ENCODE results near the gene CORO7. TPM values are rescaled to one million over a fixed set of nuclear protein-coding genes. Genes with fewer than 3 reads are reported as not detected.

The CORO7 gene
- total and polyA plus RNA-seq, 7 experiments from 2014 or later: 29.6 to 572 (median 141) TPM

DNA sequence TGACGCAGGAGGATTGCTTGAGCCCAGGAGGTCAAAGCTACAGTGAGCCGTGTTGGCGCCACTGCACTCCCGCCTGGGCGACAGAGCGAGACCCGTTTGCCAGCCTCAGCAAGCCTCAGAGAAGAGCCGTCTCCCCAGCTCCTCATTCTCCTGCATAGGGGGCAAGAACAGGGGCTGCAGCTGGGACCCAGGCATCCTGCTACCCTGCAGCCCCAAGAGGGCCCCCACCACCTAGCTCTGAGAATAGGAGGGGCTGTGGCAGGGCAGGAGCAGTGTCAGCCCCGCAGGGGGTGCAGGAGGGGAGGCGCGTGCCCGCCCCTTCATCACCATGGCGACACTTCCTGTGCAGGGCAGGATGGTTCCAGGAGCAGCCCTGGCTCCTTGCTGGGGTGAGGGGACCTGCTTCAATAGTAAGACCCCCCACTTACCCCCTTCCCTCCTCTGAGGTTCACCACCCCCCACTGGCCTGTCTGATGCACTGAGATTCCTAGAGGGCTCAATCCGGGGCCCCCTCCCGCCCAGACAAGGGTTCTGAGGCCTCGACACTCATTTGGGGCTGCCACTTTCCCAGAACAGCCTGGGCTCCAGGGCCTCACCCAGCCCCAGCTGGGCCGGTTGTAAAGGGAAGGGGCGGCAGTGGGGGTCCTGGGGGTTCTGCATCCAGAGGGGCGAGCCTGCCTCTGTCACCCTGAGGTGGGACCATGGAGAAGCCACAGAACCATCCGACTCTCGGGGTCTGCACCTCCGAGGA lies 24.6 kb downstream of the CORO7 start:
- intact Hi-C loops (cut with micrococcal nuclease): no loop called here

DNA sequence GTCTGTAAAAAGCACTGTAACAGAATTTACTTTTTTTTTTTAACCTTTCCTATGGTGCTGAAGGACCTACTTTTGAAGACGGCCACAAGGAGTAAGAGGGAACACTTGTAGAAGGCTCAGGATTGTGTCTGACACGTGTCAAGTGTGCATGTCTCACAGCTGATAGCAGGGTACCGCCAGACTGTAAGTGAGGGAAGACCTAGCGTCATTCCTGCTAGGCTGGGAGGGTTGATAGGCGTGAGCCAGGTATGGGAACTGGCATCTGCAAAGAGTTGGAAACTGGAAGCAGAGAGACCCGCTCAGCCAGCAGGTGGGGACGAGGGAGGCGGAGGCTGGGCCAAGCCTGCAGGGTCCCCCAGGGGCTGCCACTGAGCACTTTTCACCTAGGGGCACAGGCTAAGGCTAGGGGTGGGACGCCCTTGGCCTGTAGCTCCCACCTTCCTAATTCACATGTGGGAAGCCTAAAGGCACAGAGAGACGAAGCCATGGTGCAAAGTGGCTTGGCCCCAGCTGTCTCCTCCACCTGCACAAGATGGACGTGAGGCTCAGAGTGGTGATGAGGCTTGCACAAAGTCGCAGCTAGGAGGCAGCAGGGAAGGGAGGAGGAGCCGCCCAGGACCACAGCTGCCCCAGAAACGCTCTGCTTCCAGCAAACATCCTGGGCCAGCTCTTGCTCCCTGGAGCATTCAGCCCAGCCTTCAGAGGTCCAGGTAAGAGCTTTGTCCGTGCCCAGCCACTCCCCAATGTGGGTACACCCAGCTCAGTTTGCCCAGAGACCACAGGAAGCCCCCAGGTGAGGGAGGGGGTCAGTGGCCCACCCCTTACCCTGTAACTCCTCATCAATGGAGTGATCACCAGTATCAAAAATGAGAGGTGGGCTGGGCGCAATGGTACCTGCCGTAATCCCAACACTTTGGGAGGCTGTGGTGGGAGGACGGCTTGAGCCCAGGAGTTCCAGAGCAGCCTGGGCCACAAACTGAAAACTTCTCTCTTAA lies 25.8 kb downstream of the CORO7 start:
- H3K27ac Mint-ChIP-seq: peak overlapping the region in 3 of 9 donors; percentile 14 to 69 (median 68)
- H3K27ac ChIP-seq (ENCODE audit: low read depth, low read length): no peak overlapping the region
- peaks cover 16 to 98% (median 26%) of the 10 kb centered on the region in 3 experiments for H3K36me3 ChIP-seq (ENCODE audit: control insufficient read depth in 2 of 3, insufficient read depth in 3 of 3, low read length in 3 of 3)
- H3K4me3 Mint-ChIP-seq: peak overlapping the region in 1 of 10 donors; percentile 36
- no peaks in the 10 kb centered on the region for H3K27me3 ChIP-seq (ENCODE audit: control insufficient read depth in 2 of 2, insufficient read depth in 2 of 2, low read length in 2 of 2)
- ChIA-PET CTCF (interaction anchor here (0.5 to 1.6 kb wide), 2 partner anchors 12 to 117 kb away, joined by 5 to 7 read pairs; no protein-coding TSS in a partner anchor), POLR2A (no interaction called here)
- peaks cover 3 to 9% (median 4%) of the 10 kb centered on the region in 5 donors for H3K36me3 Mint-ChIP-seq
- intact Hi-C loops (cut with micrococcal nuclease): no loop called here
- no peaks in the 10 kb centered on the region for H3K27me3 Mint-ChIP-seq
- H3K4me1 ChIP-seq (ENCODE audit: control insufficient read depth in 2 of 2, insufficient read depth in 2 of 2, low read length in 2 of 2): no peaks in the 10 kb centered on the region
- H3K4me3 ChIP-seq (ENCODE audit: low read length): no peak overlapping the region
- H3K9me3 ChIP-seq (ENCODE audit: control insufficient read depth in 2 of 3, low read length in 3 of 3): no peaks in the 10 kb centered on the region
- H3K9me3 Mint-ChIP-seq: no peaks in the 10 kb centered on the region
- DNase-seq (peak in 1 of 9 donors; percentile 15), ATAC-seq (no peak)
- peaks cover 0 to 12% (median 2%) of the 10 kb centered on the region in 7 donors for H3K4me1 Mint-ChIP-seq

More for the DNA sequence above, 24.6 kb downstream of the CORO7 start:
- peak in 1 of 9 donors; percentile 28 for DNase-seq
- no peaks in the 10 kb centered on the region for H3K9me3 Mint-ChIP-seq
- Histone ChIP-seq H3K4me3 (ENCODE audit: low read length) (no peak overlapping the region), H3K36me3 (ENCODE audit: control insufficient read depth in 2 of 3, insufficient read depth in 3 of 3, low read length in 3 of 3) (peaks cover 13 to 95% (median 25%) of the 10 kb centered on the region in 3 experiments), H3K4me1 (ENCODE audit: control insufficient read depth in 2 of 2, insufficient read depth in 2 of 2, low read length in 2 of 2) (no peaks in the 10 kb centered on the region), H3K27ac (ENCODE audit: low read depth, low read length) (no peak overlapping the region), H3K27me3 (ENCODE audit: control insufficient read depth in 2 of 2, insufficient read depth in 2 of 2, low read length in 2 of 2) (no peaks in the 10 kb centered on the region), H3K9me3 (ENCODE audit: control insufficient read depth in 2 of 3, low read length in 3 of 3) (no peaks in the 10 kb centered on the region)
- H3K4me3 Mint-ChIP-seq: peak overlapping the region in 1 of 10 donors; percentile 26
- peaks cover 4 to 15% (median 5%) of the 10 kb centered on the region in 5 donors for H3K36me3 Mint-ChIP-seq
- CTCF ChIA-PET: interaction anchor here (0.6 kb wide), 1 partner anchor 147 kb away, joined by 3 read pairs; the partner anchor contains the start of gene CDIP1
- POLR2A ChIA-PET: no interaction called here
- peaks cover 0 to 15% (median 4%) of the 10 kb centered on the region in 7 donors for H3K4me1 Mint-ChIP-seq
- ATAC-seq: peak; percentile 7
- H3K27ac Mint-ChIP-seq: peak overlapping the region in 2 of 9 donors; percentile 14 to 15
- no peaks in the 10 kb centered on the region for H3K27me3 Mint-ChIP-seq

GRCh38 chr16:4389051-4389955 lies 27.1 kb downstream of the CORO7 start:
- H3K27ac ChIP-seq (ENCODE audit: low read depth, low read length): no peak overlapping the region
- peaks cover 6 to 98% (median 14%) of the 10 kb centered on the region in 3 experiments for H3K36me3 ChIP-seq (ENCODE audit: control insufficient read depth in 2 of 3, insufficient read depth in 3 of 3, low read length in 3 of 3)
- intact Hi-C loops (cut with micrococcal nuclease): no loop called here
- ATAC-seq: no peak
- H3K4me1 Mint-ChIP-seq: peaks cover 0 to 10% (median 0%) of the 10 kb centered on the region in 7 donors
- no peak overlapping the region for H3K4me3 ChIP-seq (ENCODE audit: low read length)
- H3K27me3 Mint-ChIP-seq: no peaks in the 10 kb centered on the region
- H3K36me3 Mint-ChIP-seq: peaks cover 0 to 8% (median under 1%) of the 10 kb centered on the region in 5 donors
- peak in 1 of 9 donors; percentile 10 for DNase-seq
- H3K4me3 Mint-ChIP-seq: no peak overlapping the region
- no peaks in the 10 kb centered on the region for H3K9me3 ChIP-seq (ENCODE audit: control insufficient read depth in 2 of 3, low read length in 3 of 3)
- H3K4me1 ChIP-seq (ENCODE audit: control insufficient read depth in 2 of 2, insufficient read depth in 2 of 2, low read length in 2 of 2): no peaks in the 10 kb centered on the region
- H3K27ac Mint-ChIP-seq: peak overlapping the region in 1 of 9 donors; percentile 56
- ChIA-PET POLR2A (no interaction called here), CTCF (interaction anchor here (1.6 kb wide), 1 partner anchor 13 kb away, joined by 7 read pairs; no protein-coding TSS in a partner anchor)
- H3K27me3 ChIP-seq (ENCODE audit: control insufficient read depth in 2 of 2, insufficient read depth in 2 of 2, low read length in 2 of 2): no peaks in the 10 kb centered on the region
- H3K9me3 Mint-ChIP-seq: no peaks in the 10 kb centered on the region

DNA sequence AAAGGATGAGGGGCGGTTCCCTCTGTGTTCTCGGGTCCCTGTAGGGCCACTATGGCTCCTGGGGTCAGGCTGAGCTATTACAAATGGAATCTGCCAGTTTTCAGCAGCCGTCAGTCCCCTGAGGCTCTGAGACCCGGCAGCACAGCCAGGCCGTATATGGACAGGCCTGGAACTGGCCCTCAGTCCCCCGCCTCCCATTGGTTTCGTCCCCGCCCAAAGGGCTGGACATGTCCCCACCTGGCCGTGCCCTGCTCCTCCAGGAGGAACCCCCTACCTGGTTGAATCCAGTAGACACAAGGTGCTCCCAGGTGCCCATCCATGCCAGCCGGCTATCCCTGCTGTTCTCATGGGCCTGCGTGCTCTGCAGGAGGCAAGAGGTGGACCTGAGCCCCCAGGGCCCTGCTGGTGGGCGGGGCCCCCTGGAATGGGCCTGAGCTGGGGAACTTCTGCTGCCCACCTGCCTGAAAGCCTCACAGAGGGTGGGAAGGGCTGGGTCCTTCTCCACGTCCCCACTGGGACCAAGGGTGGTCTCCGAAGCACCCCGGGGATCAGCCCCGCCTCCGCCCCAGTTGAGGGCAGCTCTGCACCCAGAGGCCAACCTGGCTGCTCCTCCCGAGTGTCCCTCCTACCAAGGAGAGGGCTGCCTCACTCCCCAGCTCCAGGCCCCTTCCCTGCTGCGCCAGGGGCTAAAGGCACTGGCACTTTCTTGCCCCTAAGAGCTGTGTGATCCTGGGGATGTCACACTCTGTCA lies 27.9 kb downstream of the CORO7 start:
- Mint-ChIP-seq H3K4me1 (peaks cover 0 to 10% (median under 1%) of the 10 kb centered on the region in 7 donors), H3K9me3 (no peaks in the 10 kb centered on the region), H3K4me3 (no peak overlapping the region), H3K36me3 (peaks cover 0 to 8% (median 0%) of the 10 kb centered on the region in 5 donors), H3K27me3 (no peaks in the 10 kb centered on the region), H3K27ac (peak overlapping the region in 1 of 9 donors; percentile 56)
- Histone ChIP-seq H3K4me1 (ENCODE audit: control insufficient read depth in 2 of 2, insufficient read depth in 2 of 2, low read length in 2 of 2) (no peaks in the 10 kb centered on the region), H3K27me3 (ENCODE audit: control insufficient read depth in 2 of 2, insufficient read depth in 2 of 2, low read length in 2 of 2) (no peaks in the 10 kb centered on the region), H3K27ac (ENCODE audit: low read depth, low read length) (no peak overlapping the region), H3K9me3 (ENCODE audit: control insufficient read depth in 2 of 3, low read length in 3 of 3) (no peaks in the 10 kb centered on the region), H3K4me3 (ENCODE audit: low read length) (no peak overlapping the region), H3K36me3 (ENCODE audit: control insufficient read depth in 2 of 3, insufficient read depth in 3 of 3, low read length in 3 of 3) (peaks cover 6 to 98% (median 14%) of the 10 kb centered on the region in 3 experiments)
- POLR2A ChIA-PET: no interaction called here
- intact Hi-C loops (cut with micrococcal nuclease): no loop called here
- DNase-seq (peak in 1 of 9 donors; percentile 9), ATAC-seq (no peak)
- CTCF ChIA-PET: no interaction called here

DNA sequence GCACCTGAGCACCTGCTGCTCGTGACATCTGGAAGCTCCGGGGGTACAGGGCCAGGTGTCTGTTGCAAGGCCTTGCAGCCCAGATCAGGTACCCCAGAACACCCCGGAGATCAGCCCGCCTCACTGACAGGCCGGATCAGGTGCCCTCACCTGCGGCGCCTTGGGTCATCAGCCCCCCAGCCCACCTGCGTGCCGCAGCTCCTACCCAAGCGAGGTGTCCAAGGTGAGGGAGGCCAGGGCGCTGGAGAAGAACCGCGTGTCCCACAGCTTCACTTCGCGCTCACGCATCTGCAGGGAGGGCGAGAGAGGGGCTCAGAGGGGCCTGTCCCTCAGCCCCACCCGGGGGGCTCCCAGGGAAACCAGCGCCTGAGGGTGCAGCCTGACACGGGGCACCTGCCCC lies 28.6 kb downstream of the CORO7 start:
- no peaks in the 10 kb centered on the region for H3K27me3 Mint-ChIP-seq
- ATAC-seq (no peak), DNase-seq (no peak)
- H3K4me3 Mint-ChIP-seq: no peak overlapping the region
- H3K36me3 Mint-ChIP-seq: peaks cover 0 to 8% (median 0%) of the 10 kb centered on the region in 5 donors
- H3K27me3 ChIP-seq (ENCODE audit: control insufficient read depth in 2 of 2, insufficient read depth in 2 of 2, low read length in 2 of 2): no peaks in the 10 kb centered on the region
- peak overlapping the region in 1 of 9 donors; percentile 32 for H3K27ac Mint-ChIP-seq
- intact Hi-C loops (cut with micrococcal nuclease): no loop called here
- ChIA-PET POLR2A (no interaction called here), CTCF (no interaction called here)
- H3K4me1 Mint-ChIP-seq: peaks cover 0 to 10% (median 5%) of the 10 kb centered on the region in 7 donors
- H3K27ac ChIP-seq (ENCODE audit: low read depth, low read length): no peak overlapping the region
- no peaks in the 10 kb centered on the region for H3K4me1 ChIP-seq (ENCODE audit: control insufficient read depth in 2 of 2, insufficient read depth in 2 of 2, low read length in 2 of 2)
- peaks cover 9 to 97% (median 14%) of the 10 kb centered on the region in 3 experiments for H3K36me3 ChIP-seq (ENCODE audit: control insufficient read depth in 2 of 3, insufficient read depth in 3 of 3, low read length in 3 of 3)
- no peaks in the 10 kb centered on the region for H3K9me3 ChIP-seq (ENCODE audit: control insufficient read depth in 2 of 3, low read length in 3 of 3)
- no peaks in the 10 kb centered on the region for H3K9me3 Mint-ChIP-seq
- no peak overlapping the region for H3K4me3 ChIP-seq (ENCODE audit: low read length)

Data from naive thymus-derived CD4-positive, alpha-beta T cell (primary cell).